Measurements from ENCODE around the gene ENTPD8. TPM values are rescaled to one million over a fixed set of nuclear protein-coding genes. Genes with fewer than 3 reads are reported as not detected.

ENTPD8 gene
- total and polyA plus RNA-seq, 2 donors (not counting 3 experiments of a cell fraction or from before 2014, with no cell fraction given), result 0.44 to 0.51 TPM

DNA sequence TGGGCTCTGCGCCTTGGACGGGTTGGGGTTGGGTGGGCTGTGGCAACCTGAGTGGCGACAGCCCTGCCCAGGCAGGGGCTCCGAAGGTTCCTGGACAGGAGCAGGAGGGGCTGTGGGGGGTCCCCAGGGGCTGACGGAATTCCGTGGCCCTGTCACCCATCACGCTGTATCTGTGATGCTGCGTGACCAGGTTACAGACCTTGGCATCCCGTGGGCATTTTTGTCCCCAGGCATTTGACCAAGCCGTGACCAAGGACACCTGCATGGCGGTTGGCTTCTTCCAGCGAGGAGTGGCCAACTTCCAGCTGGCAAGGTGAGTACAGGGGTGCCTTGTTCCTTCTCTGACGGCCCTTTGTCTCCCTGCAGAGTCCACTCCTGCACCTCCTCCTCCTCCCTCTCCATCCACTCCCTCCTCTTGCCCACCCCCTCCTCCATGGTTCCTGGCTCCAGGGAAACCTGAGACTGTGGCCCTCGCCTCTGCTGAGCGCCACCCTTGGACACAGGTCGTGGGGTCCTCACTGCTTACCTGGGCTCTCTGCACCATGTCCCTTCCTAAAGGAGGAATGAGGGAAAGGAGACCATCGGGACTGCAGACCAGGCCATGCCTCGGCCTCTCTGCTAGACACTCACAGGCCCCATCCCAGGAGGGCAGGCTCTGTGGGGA lies 15.0 kb downstream of the ENTPD8 start:
- FAIRE-seq (no peak), DNase-seq (ENCODE audit: low read depth, low spot score) (no peak)
- ChIA-PET POLR2A (no interaction called here), CTCF (interaction anchor here (1.5 to 1.7 kb wide), 2 partner anchors 19 to 124 kb away, joined by 4 read pairs; partner anchors contain the start of gene NRARP)
- peaks cover 14% of the 10 kb centered on the region for H3K79me2 ChIP-seq (ENCODE audit: control insufficient read depth, insufficient read depth, low read length)
- no peak overlapping the region for H3K4me2 ChIP-seq (ENCODE audit: insufficient read depth, low read length)
- BruUV-seq (replicated peaks), result no TSS peak
- no peaks in the 10 kb centered on the region for H3K27me3 ChIP-seq (ENCODE audit: control insufficient read depth in 2 of 2, insufficient read depth in 2 of 2, low read length in 2 of 2)
- no peak overlapping the region for H3K27ac ChIP-seq (ENCODE audit: insufficient read depth, low read depth, low read length)
- TF ChIP-seq JUN (IDR thresholded peaks at IDR 0.05; ENCODE audit: borderline replicate concordance, insufficient read depth, insufficient read length, low read depth) (no peak), FOS (IDR thresholded peaks at IDR 0.05; ENCODE audit: borderline replicate concordance, insufficient read depth, low read length) (no peak)
- H3K9me1 ChIP-seq (replicated peaks; ENCODE audit: control insufficient read depth, extremely low read depth, insufficient read depth, low read length), result no peaks in the 10 kb centered on the region
- peaks cover 14% of the 10 kb centered on the region for H3K4me1 ChIP-seq (ENCODE audit: control insufficient read depth, extremely low read depth, insufficient read depth, low read length)
- intact Hi-C loops (cut with micrococcal nuclease), result loop anchor here (10.0 kb wide), 1 partner anchor 99 kb away; no protein-coding TSS in a partner anchor
- H3K4me3 ChIP-seq (replicated peaks in 1 of 3; ENCODE audit: insufficient read depth in 1 of 3, low read depth in 1 of 3, low read length in 3 of 3), result no peak overlapping the region
- no peaks in the 10 kb centered on the region for H3K9me3 ChIP-seq (replicated peaks; ENCODE audit: control insufficient read depth, insufficient read depth, low read length)
- no peaks in the 10 kb centered on the region for H4K20me1 ChIP-seq (replicated peaks; ENCODE audit: control insufficient read depth, extremely low read depth, insufficient read depth, low read length)
- H2AFZ ChIP-seq (ENCODE audit: low read depth, low read length), result no peak overlapping the region
- H3K9ac ChIP-seq (replicated peaks; ENCODE audit: extremely low read depth, insufficient read depth, low read length), result no peak overlapping the region
- H3K36me3 ChIP-seq (ENCODE audit: control insufficient read depth in 2 of 2, extremely low read depth in 1 of 2, insufficient read depth in 2 of 2, low read length in 2 of 2), result no peaks in the 10 kb centered on the region
- dilution Hi-C loops (cut with MboI; ENCODE audit: extremely low pct_ligation_motif_present, low sequenced_read_pairs), result no loop called here

DNA sequence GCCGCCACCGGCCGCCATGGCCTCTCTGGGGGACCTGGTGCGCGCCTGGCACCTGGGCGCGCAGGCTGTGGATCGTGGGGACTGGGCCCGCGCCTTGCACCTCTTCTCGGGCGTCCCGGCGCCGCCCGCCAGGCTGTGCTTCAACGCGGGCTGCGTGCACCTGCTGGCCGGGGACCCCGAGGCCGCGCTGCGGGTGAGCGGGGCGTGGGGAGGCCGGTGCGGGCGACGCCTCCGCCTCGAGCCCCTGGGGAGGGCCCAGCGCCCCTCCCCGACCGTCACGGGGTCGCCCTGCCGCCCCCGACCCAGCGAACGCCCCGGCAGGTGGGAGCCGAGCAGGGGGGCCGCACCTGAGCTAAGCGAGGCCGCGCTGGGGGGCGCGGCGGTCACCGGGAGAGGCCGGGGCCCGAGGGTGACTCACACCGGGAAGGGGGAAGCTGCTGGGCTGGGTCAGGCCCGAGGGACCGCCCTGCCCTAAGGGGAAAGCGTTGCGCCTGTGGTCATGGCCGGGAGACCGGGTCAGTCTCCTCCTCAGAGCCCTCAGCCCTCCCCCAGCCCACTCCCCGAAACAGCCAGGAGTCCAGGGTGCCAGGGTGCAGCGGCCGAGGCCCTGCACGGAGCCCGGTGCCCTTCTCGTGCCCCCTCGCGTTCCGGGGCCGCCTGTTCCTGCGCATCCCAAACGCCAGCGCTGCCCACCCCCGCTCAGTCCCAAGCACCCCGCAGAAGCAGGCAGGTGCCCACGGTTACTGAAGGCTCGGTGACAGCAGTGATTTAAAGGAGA lies 17.5 kb downstream of the ENTPD8 start:
- Histone ChIP-seq H3K9me3 (replicated peaks; ENCODE audit: control insufficient read depth, insufficient read depth, low read length) (no peaks in the 10 kb centered on the region), H4K20me1 (replicated peaks; ENCODE audit: control insufficient read depth, extremely low read depth, insufficient read depth, low read length) (no peaks in the 10 kb centered on the region), H3K27ac (ENCODE audit: insufficient read depth, low read depth, low read length) (no peak overlapping the region), H3K9me1 (replicated peaks; ENCODE audit: control insufficient read depth, extremely low read depth, insufficient read depth, low read length) (no peaks in the 10 kb centered on the region), H3K4me2 (ENCODE audit: insufficient read depth, low read length) (peak overlapping the region; percentile 5), H3K27me3 (ENCODE audit: control insufficient read depth in 2 of 2, insufficient read depth in 2 of 2, low read length in 2 of 2) (no peaks in the 10 kb centered on the region), H3K4me3 (replicated peaks in 1 of 3; ENCODE audit: insufficient read depth in 1 of 3, low read depth in 1 of 3, low read length in 3 of 3) (peak overlapping the region in 1 of 3 experiments; percentile 61), H3K9ac (replicated peaks; ENCODE audit: extremely low read depth, insufficient read depth, low read length) (peak overlapping the region; percentile 35), H3K36me3 (ENCODE audit: control insufficient read depth in 2 of 2, extremely low read depth in 1 of 2, insufficient read depth in 2 of 2, low read length in 2 of 2) (no peaks in the 10 kb centered on the region), H2AFZ (ENCODE audit: low read depth, low read length) (peak overlapping the region; percentile 85), H3K4me1 (ENCODE audit: control insufficient read depth, extremely low read depth, insufficient read depth, low read length) (peaks cover 14% of the 10 kb centered on the region), H3K79me2 (ENCODE audit: control insufficient read depth, insufficient read depth, low read length) (peaks cover 28% of the 10 kb centered on the region)
- DNase-seq (ENCODE audit: low read depth, low spot score), result no peak
- dilution Hi-C loops (cut with MboI; ENCODE audit: extremely low pct_ligation_motif_present, low sequenced_read_pairs) (no loop called here), intact Hi-C loops (cut with micrococcal nuclease) (loop anchor here (1.0 to 10.0 kb wide), 2 partner anchors 22 to 101 kb away; no protein-coding TSS in a partner anchor)
- TF ChIP-seq MYC (IDR thresholded peaks at IDR 0.05; ENCODE audit: low read depth, low read length), result no peak
- TF ChIP-seq FOS (IDR thresholded peaks at IDR 0.05; ENCODE audit: borderline replicate concordance, insufficient read depth, low read length), result peak; percentile 22
- TF ChIP-seq, protein P1, sequence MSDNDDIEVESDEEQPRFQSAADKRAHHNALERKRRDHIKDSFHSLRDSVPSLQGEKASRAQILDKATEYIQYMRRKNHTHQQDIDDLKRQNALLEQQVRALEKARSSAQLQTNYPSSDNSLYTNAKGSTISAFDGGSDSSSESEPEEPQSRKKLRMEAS (IDR thresholded peaks at IDR 0.05; ENCODE audit: insufficient read depth, insufficient read length), result no peak
- TF ChIP-seq GATA2 (IDR thresholded peaks at IDR 0.05; ENCODE audit: insufficient read depth, insufficient read length, low read depth, low read length), result no peak
- FAIRE-seq, result no peak
- BruUV-seq (replicated peaks), result no TSS peak
- POLR2A ChIA-PET, result interaction anchor here (1.6 kb wide), 1 partner anchor 122 kb away, joined by 5 read pairs; the partner anchor contains the start of gene NRARP
- CTCF ChIA-PET, result interaction anchor here (0.6 to 2.5 kb wide), 20 partner anchors 9 to 169 kb away, joined by 3 to 29 read pairs (median 7); partner anchors contain the start of genes ENTPD8, NELFB, NRARP and NSMF

Measured in endothelial cell of umbilical vein (primary cell).